Lung (tissue), 12 donors: ENCODE data around the gene EXOC6B. TPM values are rescaled to one million over a fixed set of nuclear protein-coding genes. Genes with fewer than 3 reads are reported as not detected.

Source experiments
- ATAC-seq: fragments of 200-7000 bp; cut with Tn5 transposase; one replicate; pipeline ENCODE4 v1.9.1; 2020; ENCODE audit warnings: moderate number of reproducible peaks; ENCODE audit not compliant: insufficient read depth, low FRiP score
- DNase-seq, 3 donors: peaks; one replicate each; pipeline ENCODE4 v3.0.0-alpha.2; 2013 to 2017
- H3K27ac ChIP-seq, 2 donors: one replicate each; pipeline ENCODE4 v1.5.1; 2013; ENCODE audit warnings: mild to moderate bottlenecking in 2 of 2, moderate library complexity in 2 of 2, control low read depth in 1 of 2, inconsistent platforms in 1 of 2, low read depth in 1 of 2, low read length in 1 of 2
- H3K27me3 ChIP-seq, 3 donors: one replicate each; pipeline ENCODE4 v1.5.1; 2013; ENCODE audit warnings: low read length in 2 of 3; ENCODE audit not compliant: control insufficient read depth in 3 of 3, insufficient read depth in 3 of 3
- H3K36me3 ChIP-seq, 4 donors: one replicate each; pipeline ENCODE4 v1.5.1; 2013; ENCODE audit warnings: low read length in 4 of 4, mild to moderate bottlenecking in 1 of 4, moderate library complexity in 1 of 4; ENCODE audit not compliant: control insufficient read depth in 4 of 4, insufficient read depth in 4 of 4
- H3K4me1 ChIP-seq, 5 donors: one replicate each; pipeline ENCODE4 v1.5.1; 2013; ENCODE audit warnings: low read length in 5 of 5, mild to moderate bottlenecking in 2 of 5, moderate library complexity in 1 of 5; ENCODE audit not compliant: control insufficient read depth in 5 of 5, insufficient read depth in 5 of 5
- H3K4me3 ChIP-seq: one replicate; pipeline ENCODE4 v1.5.1; 2013; ENCODE audit warnings: mild to moderate bottlenecking, control low read depth, moderate library complexity
- H3K9ac ChIP-seq, 2 donors: one replicate each; pipeline ENCODE4 v1.5.1; 2013; ENCODE audit warnings: low read length in 2 of 2, control low read depth in 1 of 2; ENCODE audit not compliant: insufficient read depth in 1 of 2
- H3K9me3 ChIP-seq, 4 donors: one replicate each; pipeline ENCODE4 v1.5.1; 2013; ENCODE audit warnings: low read length in 3 of 4, mild to moderate bottlenecking in 1 of 4, moderate library complexity in 1 of 4; ENCODE audit not compliant: control insufficient read depth in 4 of 4, insufficient read depth in 3 of 4
- WGBS, 2 donors: extraction: QIAGEN DNeasy Blood & Tissue Kit; methylation state at CpG; one replicate each; pipeline ENCODE4 v1.1.7; 2013; 5-methylcytosine and 5-hydroxymethylcytosine counted together
- polyA plus RNA-seq, 2 donors: library from polyadenylated mRNA; stranded (reverse); fragments of 200-250 nt; gene quantifications; one replicate each; pipeline ENCODE4 v1.2.1, GENCODE V29; 2013
- total RNA-seq, 2 donors: library from RNA; depleted of rRNA in 1 of 2; stranded (reverse); fragments of >200 nt in 1 of 2; gene quantifications; one replicate each; pipeline ENCODE4 v1.2.1, GENCODE V29; 2014 to 2021
- TF ChIP-seq, protein P1 (sequence below): IDR thresholded peaks from 2 replicates; pipeline ENCODE4 v1.5.1; 2012; ENCODE audit warnings: mild to moderate bottlenecking; ENCODE audit errors: control extremely low read depth, extremely low read depth
- donor health status: control.
- donor health status: control.
- donor health status: Bipolar disorder and iron deficiency.
- donor health status: healthy.
- donor health status: DM: yes; HTN: yes; CAD: no.

The EXOC6B gene
- total and polyA plus RNA-seq, 4 donors = 3.3 to 46.0 (median 12.7) TPM

DNA sequence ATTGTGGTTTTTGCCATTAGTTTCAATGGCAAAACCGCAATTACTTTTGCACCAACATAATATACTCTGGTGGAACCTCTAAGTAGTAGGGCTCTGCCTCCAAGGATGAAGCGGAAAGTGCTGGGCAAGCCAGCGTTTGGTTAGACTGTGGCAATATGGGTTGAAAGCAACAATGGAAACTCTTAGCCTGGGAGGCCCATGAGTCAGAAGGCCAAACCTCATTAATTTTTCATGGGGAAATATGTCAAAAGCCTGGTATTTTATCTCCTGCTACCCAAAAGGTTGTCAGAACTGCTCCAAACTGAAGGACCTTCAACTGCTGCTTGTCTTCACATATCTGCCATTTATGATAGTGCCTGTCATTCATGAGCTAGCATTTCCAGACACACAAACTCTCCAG lies 499.1 kb downstream of the EXOC6B start:
- Histone ChIP-seq H3K9ac (no peak overlapping the region), H3K27ac (no peak overlapping the region), H3K4me1 (no peaks in the 10 kb centered on the region), H3K27me3 (no peaks in the 10 kb centered on the region), H3K9me3 (no peaks in the 10 kb centered on the region), H3K4me3 (no peak overlapping the region), H3K36me3 (no peaks in the 10 kb centered on the region)
- DNase-seq = no peak
- no peak for ATAC-seq
- 93% methylated on average over 3 of the region's 3 CpGs for WGBS, 2 donors
- TF ChIP-seq, protein P1, sequence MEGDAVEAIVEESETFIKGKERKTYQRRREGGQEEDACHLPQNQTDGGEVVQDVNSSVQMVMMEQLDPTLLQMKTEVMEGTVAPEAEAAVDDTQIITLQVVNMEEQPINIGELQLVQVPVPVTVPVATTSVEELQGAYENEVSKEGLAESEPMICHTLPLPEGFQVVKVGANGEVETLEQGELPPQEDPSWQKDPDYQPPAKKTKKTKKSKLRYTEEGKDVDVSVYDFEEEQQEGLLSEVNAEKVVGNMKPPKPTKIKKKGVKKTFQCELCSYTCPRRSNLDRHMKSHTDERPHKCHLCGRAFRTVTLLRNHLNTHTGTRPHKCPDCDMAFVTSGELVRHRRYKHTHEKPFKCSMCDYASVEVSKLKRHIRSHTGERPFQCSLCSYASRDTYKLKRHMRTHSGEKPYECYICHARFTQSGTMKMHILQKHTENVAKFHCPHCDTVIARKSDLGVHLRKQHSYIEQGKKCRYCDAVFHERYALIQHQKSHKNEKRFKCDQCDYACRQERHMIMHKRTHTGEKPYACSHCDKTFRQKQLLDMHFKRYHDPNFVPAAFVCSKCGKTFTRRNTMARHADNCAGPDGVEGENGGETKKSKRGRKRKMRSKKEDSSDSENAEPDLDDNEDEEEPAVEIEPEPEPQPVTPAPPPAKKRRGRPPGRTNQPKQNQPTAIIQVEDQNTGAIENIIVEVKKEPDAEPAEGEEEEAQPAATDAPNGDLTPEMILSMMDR = no peak

DNA sequence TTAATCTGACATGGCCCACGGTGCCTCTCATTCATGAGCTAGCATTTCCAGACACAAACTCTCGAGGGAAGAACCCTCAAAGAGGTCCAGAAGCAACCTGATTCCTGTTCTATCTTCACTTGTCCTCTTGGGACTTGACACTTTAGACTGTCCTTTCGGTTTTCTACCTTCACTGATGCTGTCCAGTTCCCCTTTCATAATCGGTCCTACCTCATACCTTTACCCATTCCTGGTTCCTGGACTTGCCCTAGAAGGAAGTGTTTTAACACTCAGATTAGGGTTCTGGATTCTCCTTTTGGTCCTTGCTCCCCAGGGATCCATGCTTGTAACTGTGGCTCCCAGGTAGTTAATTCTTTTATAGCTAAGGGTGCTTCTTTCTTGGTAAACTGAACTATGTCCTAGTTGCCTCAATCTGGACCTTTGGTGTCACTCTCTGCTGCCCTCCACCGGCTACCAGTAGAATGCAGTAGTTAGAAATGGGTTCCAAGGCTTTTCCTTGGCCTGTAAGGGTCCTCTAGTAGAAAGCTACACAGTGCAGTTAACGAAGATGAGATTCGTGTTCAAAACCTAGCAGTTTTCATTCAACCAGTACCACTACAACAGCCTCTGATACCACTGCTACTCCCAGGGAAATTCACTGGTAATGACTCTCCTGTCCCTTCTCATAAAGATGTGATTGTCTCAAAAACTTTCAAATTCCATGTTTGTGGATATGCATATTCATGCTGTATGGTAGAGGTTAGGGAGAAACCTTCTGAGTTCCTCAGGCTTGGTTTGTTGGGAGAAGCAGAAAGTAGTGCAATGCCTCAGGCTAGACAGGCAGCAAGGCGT lies 500.0 kb downstream of the EXOC6B start:
- H3K9me3 ChIP-seq = no peaks in the 10 kb centered on the region
- no peak overlapping the region for H3K9ac ChIP-seq
- H3K36me3 ChIP-seq = no peaks in the 10 kb centered on the region
- DNase-seq = no peak
- no peaks in the 10 kb centered on the region for H3K27me3 ChIP-seq
- no peak overlapping the region for H3K4me3 ChIP-seq
- no peak overlapping the region for H3K27ac ChIP-seq
- H3K4me1 ChIP-seq = no peaks in the 10 kb centered on the region
- TF ChIP-seq, protein P1 = no peak
- 75 to 85% methylated on average over 8 of the region's 8 CpGs for WGBS, 2 donors
- ATAC-seq = no peak

GRCh38 chr2:72316774-72317173 lies 509.1 kb downstream of the EXOC6B start:
- H3K36me3 ChIP-seq = no peaks in the 10 kb centered on the region
- no peaks in the 10 kb centered on the region for H3K9me3 ChIP-seq
- no peak overlapping the region for H3K9ac ChIP-seq
- no peak for DNase-seq
- H3K27me3 ChIP-seq = no peaks in the 10 kb centered on the region
- H3K27ac ChIP-seq = no peak overlapping the region
- H3K4me3 ChIP-seq = no peak overlapping the region
- no peak for ATAC-seq
- H3K4me1 ChIP-seq = peaks cover 0 to 11% (median 0%) of the 10 kb centered on the region in 5 donors
- TF ChIP-seq, protein P1 = no peak
